HepG2 (cell line): ENCODE measurements around the gene NPC1. TPM values are rescaled to one million over a fixed set of nuclear protein-coding genes. Genes with fewer than 3 reads are reported as not detected.

Experiments
- ARID5B ChIP-seq: IDR thresholded peaks from 2 replicates; pipeline ENCODE4 v1.4.0; 2020; ENCODE audit warnings: mild to moderate bottlenecking, missing genetic modification reagents
- HMGA1 ChIP-seq: sonication (generic); formaldehyde crosslinking; conservative IDR thresholded peaks from 2 replicates; pipeline ENCODE4 v1.4.0; 2020; ENCODE audit warnings: missing genetic modification reagents
- POGZ ChIP-seq: sonication (generic); formaldehyde crosslinking; IDR thresholded peaks from 2 replicates; pipeline ENCODE4 v1.4.0; 2020; ENCODE audit warnings: mild to moderate bottlenecking, missing genetic modification reagents
- PRDM4 ChIP-seq: sonication (generic); formaldehyde crosslinking; IDR thresholded peaks from 2 replicates; pipeline ENCODE4 v1.9.0; 2021; ENCODE audit warnings: missing genetic modification reagents, borderline replicate concordance
- ZNF318 ChIP-seq: sonication (generic); formaldehyde crosslinking; IDR thresholded peaks from 2 replicates; pipeline ENCODE4 v1.4.0; 2020; ENCODE audit warnings: mild to moderate bottlenecking, missing genetic modification reagents
- ZNF331 ChIP-seq: sonication (generic); formaldehyde crosslinking; IDR thresholded peaks from 2 replicates; pipeline ENCODE4 v1.4.0; 2020; ENCODE audit warnings: missing genetic modification reagents
- ZNF609 ChIP-seq: sonication (generic); formaldehyde crosslinking; IDR thresholded peaks from 2 replicates; pipeline ENCODE4 v1.4.0; 2020; ENCODE audit warnings: mild to moderate bottlenecking, missing genetic modification reagents, borderline replicate concordance
- ZNF782 ChIP-seq: sonication (generic); formaldehyde crosslinking; IDR thresholded peaks from 2 replicates; pipeline ENCODE4 v1.4.0; 2020; ENCODE audit warnings: missing genetic modification reagents, mild to moderate bottlenecking, borderline replicate concordance
- polyA plus RNA-seq, 8 experiments: library from polyadenylated mRNA; depleted of rRNA in 3 of 8; stranded (reverse) in 7 of 8; unstranded in 1 of 8; fragments of >200 nt; fragmentation: Illumina TruSeq in 4 of 8; extraction: Trizol in 4 of 8; gene quantifications; 2 replicates each; pipeline versions ENCODE4 v1.2.1 to v1.2.3, GENCODE V29; 2011 to 2016; ENCODE audit warnings: low read depth in 4 of 8, missing spikeins in 1 of 8, mixed read lengths in 1 of 8; ENCODE audit not compliant: insufficient read depth in 1 of 8
- total RNA-seq, 5 experiments: library from RNA; depleted of rRNA; stranded (reverse); fragments of >200 nt; fragmentation: Illumina TruSeq; extraction: Trizol; gene quantifications; 2 replicates each; pipeline ENCODE4 v1.2.3, GENCODE V29; 2016; ENCODE audit warnings: low read depth in 1 of 5

Gene NPC1
- total and polyA plus RNA-seq, 2 of the 13 experiments (the other 11 are each of a cell fraction or from before 2014, with no cell fraction given): 46.5 to 114 TPM

- no peak for TF ChIP-seq PRDM4 (CRISPR knock-in tag)
- no peak for TF ChIP-seq ARID5B (CRISPR knock-in tag)
- no peak for TF ChIP-seq ZNF782
- no peak for TF ChIP-seq ZNF318 (CRISPR knock-in tag)
- TF ChIP-seq HMGA1 (CRISPR knock-in tag): no peak
- no peak for TF ChIP-seq ZNF331 (CRISPR knock-in tag)
- no peak for TF ChIP-seq ZNF609
- TF ChIP-seq POGZ (CRISPR knock-in tag): no peak
Measured at GRCh38 chr18:23631312-23631711, 45.0 kb upstream of the NPC1 start (continued).
